ENCODE measurements around the gene BRD9. TPM values are rescaled to one million over a fixed set of nuclear protein-coding genes. Genes with fewer than 3 reads are reported as not detected.
"Not testable (repeated sequence)": the region's sequence is repeated elsewhere in the genome, so short reads cannot be mapped to it uniquely, and the experiment has no call there.

The BRD9 gene
- total RNA-seq, 2 experiments from 2014 or later = 46.7 to 49.7 TPM

- H3K9me3 Mint-ChIP-seq (ENCODE audit: low read depth); H3K27me3 Mint-ChIP-seq; intact Hi-C loops (cut with DNase I, micrococcal nuclease); DNase-seq; ATAC-seq; CTCF ChIA-PET; H3K4me3 Mint-ChIP-seq; H3K4me1 Mint-ChIP-seq; H3K36me3 Mint-ChIP-seq (ENCODE audit: low read depth); H3K27ac Mint-ChIP-seq; POLR2A ChIA-PET: not testable (repeated sequence)
Measured at GRCh38 chr5:835933-836612, 56.5 kb downstream of the BRD9 start.

- peak; percentile 55 for ATAC-seq
- H3K27ac Mint-ChIP-seq; H3K36me3 Mint-ChIP-seq (ENCODE audit: low read depth); POLR2A ChIA-PET; intact Hi-C loops (cut with DNase I, micrococcal nuclease); H3K27me3 Mint-ChIP-seq; H3K4me1 Mint-ChIP-seq; H3K4me3 Mint-ChIP-seq; CTCF ChIA-PET; H3K9me3 Mint-ChIP-seq (ENCODE audit: low read depth); DNase-seq: not testable (repeated sequence)
Measured at GRCh38 chr5:834013-834412, 58.6 kb downstream of the BRD9 start.

GRCh38 chr5:828194-828593, 64.4 kb downstream of the BRD9 start:
- CTCF ChIA-PET; H3K4me1 Mint-ChIP-seq; ATAC-seq; H3K27ac Mint-ChIP-seq; DNase-seq; H3K36me3 Mint-ChIP-seq (ENCODE audit: low read depth); H3K9me3 Mint-ChIP-seq (ENCODE audit: low read depth); H3K27me3 Mint-ChIP-seq; POLR2A ChIA-PET; H3K4me3 Mint-ChIP-seq: not testable (repeated sequence)
- intact Hi-C loops (cut with DNase I, micrococcal nuclease) = loop anchor here in 1 of 2 experiments (5.0 kb wide), 1 partner anchor 96 kb away; no protein-coding TSS in a partner anchor

GRCh38 chr5:825544-825943, 67.1 kb downstream of the BRD9 start:
- intact Hi-C loops (cut with DNase I, micrococcal nuclease) = loop anchor here (2.0 to 5.0 kb wide), 2 partner anchors 93 kb away; no protein-coding TSS in a partner anchor
- H3K4me1 Mint-ChIP-seq; H3K36me3 Mint-ChIP-seq (ENCODE audit: low read depth); H3K9me3 Mint-ChIP-seq (ENCODE audit: low read depth); POLR2A ChIA-PET; H3K4me3 Mint-ChIP-seq; H3K27me3 Mint-ChIP-seq; CTCF ChIA-PET; H3K27ac Mint-ChIP-seq: not testable (repeated sequence)
- DNase-seq = peak; percentile 24
- ATAC-seq = peak; percentile 39

- Mint-ChIP-seq H3K27ac (no peak overlapping the region), H3K4me3 (no peak overlapping the region), H3K36me3 (ENCODE audit: low read depth) (peaks cover 6% of the 10 kb centered on the region), H3K27me3 (no peaks in the 10 kb centered on the region), H3K9me3 (ENCODE audit: low read depth) (no peaks in the 10 kb centered on the region), H3K4me1 (no peaks in the 10 kb centered on the region)
- ChIA-PET POLR2A (no interaction called here), CTCF (no interaction called here)
- ATAC-seq = no peak
- intact Hi-C loops (cut with DNase I, micrococcal nuclease) = no loop called here
- no peak for DNase-seq
Measured at GRCh38 chr5:821504-821903, 71.1 kb downstream of the BRD9 start.

- DNase-seq (no peak), ATAC-seq (no peak)
- H3K27me3 Mint-ChIP-seq = no peaks in the 10 kb centered on the region
- H3K9me3 Mint-ChIP-seq (ENCODE audit: low read depth) = no peaks in the 10 kb centered on the region
- ChIA-PET CTCF (no interaction called here), POLR2A (no interaction called here)
- intact Hi-C loops (cut with DNase I, micrococcal nuclease) = no loop called here
- no peaks in the 10 kb centered on the region for H3K4me1 Mint-ChIP-seq
- no peak overlapping the region for H3K4me3 Mint-ChIP-seq
- peaks cover 10% of the 10 kb centered on the region for H3K36me3 Mint-ChIP-seq (ENCODE audit: low read depth)
- H3K27ac Mint-ChIP-seq = no peak overlapping the region
Measured at GRCh38 chr5:820245-820644, 72.4 kb downstream of the BRD9 start.

- H3K4me1 Mint-ChIP-seq = no peaks in the 10 kb centered on the region
- no peak overlapping the region for H3K4me3 Mint-ChIP-seq
- no peak overlapping the region for H3K27ac Mint-ChIP-seq
- no peaks in the 10 kb centered on the region for H3K9me3 Mint-ChIP-seq (ENCODE audit: low read depth)
- intact Hi-C loops (cut with DNase I, micrococcal nuclease) = no loop called here
- no peak for ATAC-seq
- no peaks in the 10 kb centered on the region for H3K27me3 Mint-ChIP-seq
- ChIA-PET CTCF (no interaction called here), POLR2A (no interaction called here)
- DNase-seq = no peak
- H3K36me3 Mint-ChIP-seq (ENCODE audit: low read depth) = peaks cover 12% of the 10 kb centered on the region
Measured at GRCh38 chr5:819078-819477, 73.5 kb downstream of the BRD9 start.

GRCh38 chr5:816176-816575, 76.4 kb downstream of the BRD9 start:
- intact Hi-C loops (cut with DNase I, micrococcal nuclease) = no loop called here
- H3K9me3 Mint-ChIP-seq (ENCODE audit: low read depth) = no peaks in the 10 kb centered on the region
- no peak for DNase-seq
- ChIA-PET CTCF (no interaction called here), POLR2A (no interaction called here)
- H3K4me3 Mint-ChIP-seq = no peak overlapping the region
- no peaks in the 10 kb centered on the region for H3K27me3 Mint-ChIP-seq
- no peak for ATAC-seq
- peaks cover 6% of the 10 kb centered on the region for H3K36me3 Mint-ChIP-seq (ENCODE audit: low read depth)
- no peaks in the 10 kb centered on the region for H3K4me1 Mint-ChIP-seq
- no peak overlapping the region for H3K27ac Mint-ChIP-seq

- ChIA-PET POLR2A (no interaction called here), CTCF (no interaction called here)
- H3K4me1 Mint-ChIP-seq = no peaks in the 10 kb centered on the region
- no peak for DNase-seq
- no peak for ATAC-seq
- peaks cover 6% of the 10 kb centered on the region for H3K36me3 Mint-ChIP-seq (ENCODE audit: low read depth)
- intact Hi-C loops (cut with DNase I, micrococcal nuclease) = no loop called here
- no peaks in the 10 kb centered on the region for H3K27me3 Mint-ChIP-seq
- H3K27ac Mint-ChIP-seq = no peak overlapping the region
- H3K9me3 Mint-ChIP-seq (ENCODE audit: low read depth) = no peaks in the 10 kb centered on the region
- no peak overlapping the region for H3K4me3 Mint-ChIP-seq
Measured at GRCh38 chr5:815449-815848, 77.2 kb downstream of the BRD9 start.

Other genes starting within 250 kb of the BRD9 start
- gene TPPP, start 199.4 kb downstream of the BRD9 start, total RNA-seq = under 1 TPM; 0.21 TPM
- under 1 TPM; 0.48 to 0.61 TPM for gene ZDHHC11B, start 108.1 kb downstream of the BRD9 start, total RNA-seq
- gene ZDHHC11, start 41.8 kb downstream of the BRD9 start, total RNA-seq = 1 to 10 TPM; 6.4 to 8.5 TPM
- gene TRIP13, start 83 bp upstream of the BRD9 start, total RNA-seq = 10 to 100 TPM; 34.4 to 34.7 TPM
- gene NKD2, start 116.0 kb upstream of the BRD9 start, total RNA-seq = 1 to 10 TPM in 1 of 2 experiments, under 1 TPM in 1; 0.86 to 1.1 TPM
- 10 to 100 TPM; 18.5 to 21.6 TPM for gene SLC12A7, start 219.3 kb upstream of the BRD9 start, total RNA-seq

All from activated CD4-positive, alpha-beta T cell treated with anti-CD3 and anti-CD28 coated beads for 36 hours (primary cell).